NCI-H1694 treated with DMSO at 0.1 percent for 48 hours (cell line): ENCODE data around the gene LSM7.
"Not testable (repeated sequence)": the region's sequence is repeated elsewhere in the genome, so short reads cannot be mapped to it uniquely, and the experiment has no call there.

Experiments
- DNase-seq: peaks from one replicate; lab custom pipeline; 2025; lab: John Stamatoyannopoulos, UW

The LSM7 gene

GRCh38 chr19:2302319-2303210, 25.8 kb downstream of the LSM7 start:
- no peak for DNase-seq

DNA sequence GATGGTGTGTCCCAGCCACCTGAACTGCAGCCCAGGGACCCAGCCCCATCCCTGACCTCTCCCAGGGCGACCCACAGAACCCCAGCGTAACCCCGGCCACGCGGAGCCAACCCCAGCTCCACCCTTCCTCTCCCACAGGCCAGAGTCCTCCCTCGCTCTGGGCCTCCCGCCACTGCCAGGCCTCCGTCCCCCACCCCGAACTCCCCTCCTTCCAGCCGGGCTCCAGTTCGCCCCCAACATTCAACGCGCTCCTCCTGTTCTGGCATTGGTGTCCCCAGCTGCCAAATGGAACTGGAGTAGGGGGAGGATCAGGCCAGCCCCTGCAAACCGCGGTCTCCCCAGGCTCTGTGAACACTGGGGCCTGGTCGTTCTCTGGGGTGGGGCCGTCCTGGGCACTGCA, 27.9 kb downstream of the LSM7 start:
- DNase-seq, result no peak

DNA sequence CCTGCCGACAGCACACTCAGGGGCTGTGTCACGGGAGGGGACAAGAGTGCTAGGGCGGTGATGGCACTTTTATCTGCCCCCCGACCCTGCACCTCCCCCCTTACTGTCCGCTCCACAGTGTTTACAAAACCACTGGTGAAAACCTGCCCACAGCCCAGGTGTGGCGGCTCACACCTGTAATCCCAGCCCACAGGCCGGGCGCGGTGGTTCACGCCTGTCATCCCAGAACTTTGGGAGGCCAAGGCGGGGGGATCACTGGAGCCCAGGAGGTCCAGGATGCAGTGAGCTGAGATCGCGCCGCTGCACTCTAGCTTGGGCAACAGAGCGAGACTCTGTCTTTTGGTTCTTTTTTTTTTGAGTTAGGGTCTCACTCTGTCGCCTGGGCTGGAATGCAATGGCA, 32.2 kb downstream of the LSM7 start:
- DNase-seq, result no peak

GRCh38 chr19:2294687-2295335, 33.6 kb downstream of the LSM7 start:
- DNase-seq, result peak; percentile 5

- no peak for DNase-seq
Measured at GRCh38 chr19:2291185-2291751, 37.1 kb downstream of the LSM7 start.

GRCh38 chr19:2290441-2291184, 37.8 kb downstream of the LSM7 start:
- no peak for DNase-seq

GRCh38 chr19:2289714-2290435, 38.5 kb downstream of the LSM7 start:
- no peak for DNase-seq

GRCh38 chr19:2288818-2289713, 39.3 kb downstream of the LSM7 start:
- no peak for DNase-seq

DNA sequence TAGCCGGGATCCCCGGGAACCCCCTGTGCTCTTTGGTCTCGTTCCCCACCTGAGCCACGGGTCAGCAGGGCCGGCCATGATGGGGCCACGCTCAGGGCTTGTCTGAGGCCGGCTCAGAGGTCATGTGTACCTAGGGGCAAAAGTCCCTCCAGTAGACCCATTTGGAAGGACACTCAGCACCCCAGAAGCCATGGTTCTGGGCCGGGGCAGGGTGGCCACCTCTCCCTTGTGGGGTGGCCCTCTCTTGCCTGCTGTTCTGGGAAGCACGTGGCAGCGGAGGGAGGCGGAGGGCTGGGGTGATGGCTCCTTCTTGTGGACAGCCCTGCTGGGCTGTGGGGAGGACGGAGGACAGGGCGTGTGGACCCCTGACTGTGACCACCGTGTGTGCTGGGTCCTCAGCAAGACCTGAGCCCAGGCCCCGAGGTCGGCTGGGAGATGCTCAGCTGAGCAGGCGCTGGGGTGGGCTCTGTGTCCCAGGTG, 40.0 kb downstream of the LSM7 start:
- peak; percentile 81 for DNase-seq

DNA sequence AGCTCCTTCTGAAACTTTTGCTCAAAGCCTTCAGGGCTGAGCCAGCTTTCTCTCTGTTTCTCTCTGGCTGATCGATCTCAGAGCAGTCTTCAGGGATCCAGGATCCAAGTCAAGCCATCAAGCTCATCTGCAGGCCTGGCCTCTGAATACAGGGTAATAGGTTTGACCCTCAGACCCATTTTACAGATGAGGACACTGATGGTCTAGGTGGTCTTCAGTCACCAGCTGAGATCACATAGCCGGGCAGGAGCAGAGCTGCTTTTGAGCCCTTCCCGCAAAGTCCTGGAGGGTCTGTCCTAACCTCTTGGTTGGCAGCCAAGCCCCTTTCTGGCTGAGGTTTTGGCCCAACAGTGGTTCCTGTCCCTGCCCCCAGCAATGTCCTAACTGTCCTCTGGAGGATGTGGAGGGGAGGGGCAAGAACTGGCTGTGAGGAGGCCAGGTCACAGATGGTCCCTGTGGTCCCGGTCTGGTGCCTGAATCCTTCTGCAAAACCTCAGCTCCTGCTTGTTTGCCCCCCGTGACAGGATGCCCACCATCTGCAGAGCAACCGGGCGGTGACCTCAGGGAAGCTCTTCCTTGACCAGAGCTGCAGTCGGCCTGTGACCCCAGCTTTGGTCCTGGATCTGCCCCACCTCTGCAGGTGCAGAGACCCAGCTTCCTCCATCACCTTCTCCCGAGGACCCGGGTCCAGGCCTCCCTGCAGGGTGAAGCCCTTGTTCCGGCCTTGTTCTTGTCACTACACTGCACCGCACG, 40.6 kb downstream of the LSM7 start:
- no peak for DNase-seq

DNA sequence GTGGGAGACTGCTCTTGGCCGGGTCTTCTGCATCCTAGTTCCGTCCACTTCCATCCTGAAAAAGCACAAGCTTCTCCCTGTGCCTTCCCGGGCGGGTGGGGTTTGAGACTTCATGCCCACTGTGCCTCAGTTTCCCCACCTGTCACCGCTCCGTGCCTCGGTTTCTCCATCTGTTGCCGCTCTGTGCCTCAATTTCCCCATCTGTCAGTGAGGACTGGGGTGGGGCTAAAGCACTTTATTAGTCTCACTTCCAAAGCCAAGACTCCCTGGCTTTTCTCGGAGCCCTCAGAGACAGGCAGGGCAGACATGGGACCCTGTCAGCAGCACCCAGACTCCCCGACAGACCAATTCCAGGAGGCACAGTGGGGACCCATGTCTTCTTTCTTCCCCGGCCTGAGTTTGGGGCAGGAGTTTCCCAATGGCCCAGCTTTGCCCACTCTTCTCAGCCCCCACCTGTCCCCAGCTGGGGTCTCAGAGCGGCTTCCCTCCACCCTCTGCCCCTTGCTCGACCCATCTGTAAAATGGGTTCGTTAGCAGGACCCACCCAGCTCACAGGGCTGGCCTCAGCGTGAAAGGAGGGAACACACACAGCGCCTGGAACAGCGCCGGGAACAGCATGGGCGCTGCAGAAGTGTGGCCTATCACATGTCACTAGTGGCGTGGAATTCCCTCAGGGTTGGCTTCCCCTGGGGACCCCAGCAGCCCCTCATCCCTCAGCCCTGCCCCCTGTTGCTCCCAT, 41.8 kb downstream of the LSM7 start:
- no peak for DNase-seq

- no peak for DNase-seq
Measured at GRCh38 chr19:2283835-2284507, 44.4 kb downstream of the LSM7 start.

- no peak for DNase-seq
Measured at GRCh38 chr19:2282862-2283237, 45.5 kb downstream of the LSM7 start.

GRCh38 chr19:2282062-2282861, 46.1 kb downstream of the LSM7 start, which contains the start of gene PEAK3:
Gene PEAK3 (minus strand): TSS chr19:2282175. CDS start chr19:2280931, 1,244 bp downstream.
- DNase-seq, result no peak

DNA sequence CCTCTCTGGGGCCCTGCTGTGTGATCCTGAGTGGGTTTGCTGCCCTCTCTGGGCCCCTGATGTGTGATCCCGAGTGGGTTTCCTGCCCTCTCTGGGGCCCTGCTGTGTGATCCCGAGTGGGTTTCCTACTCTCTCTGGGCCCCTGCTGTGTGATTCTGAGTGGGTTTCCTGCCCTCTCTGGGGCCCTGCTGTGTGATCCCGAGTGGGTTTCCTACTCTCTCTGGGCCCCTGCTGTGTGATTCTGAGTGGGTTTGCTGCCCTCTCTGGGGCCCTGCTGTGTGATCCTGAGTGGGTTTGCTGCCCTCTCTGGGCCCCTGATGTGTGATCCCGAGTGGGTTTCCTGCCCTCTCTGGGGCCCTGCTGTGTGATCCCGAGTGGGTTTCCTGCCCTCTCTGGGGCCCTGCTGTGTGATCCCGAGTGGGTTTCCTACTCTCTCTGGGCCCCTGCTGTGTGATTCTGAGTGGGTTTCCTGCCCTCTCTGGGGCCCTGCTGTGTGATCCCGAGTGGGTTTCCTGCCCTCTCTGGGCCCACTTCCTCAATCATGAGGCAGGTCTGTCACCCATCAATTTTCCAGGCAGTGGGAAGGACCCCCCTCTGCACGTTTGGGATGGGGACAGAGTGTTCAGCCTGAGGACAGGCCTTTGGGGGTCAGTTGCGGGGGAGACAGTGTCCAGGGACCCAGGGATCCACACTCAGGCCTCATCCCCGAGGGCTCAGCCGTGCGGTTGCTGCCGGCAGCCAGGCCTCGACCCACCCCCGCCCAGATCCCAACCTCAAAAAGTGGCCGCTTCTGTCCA, 46.9 kb downstream of the LSM7 start:
- not testable (repeated sequence) for DNase-seq

DNA sequence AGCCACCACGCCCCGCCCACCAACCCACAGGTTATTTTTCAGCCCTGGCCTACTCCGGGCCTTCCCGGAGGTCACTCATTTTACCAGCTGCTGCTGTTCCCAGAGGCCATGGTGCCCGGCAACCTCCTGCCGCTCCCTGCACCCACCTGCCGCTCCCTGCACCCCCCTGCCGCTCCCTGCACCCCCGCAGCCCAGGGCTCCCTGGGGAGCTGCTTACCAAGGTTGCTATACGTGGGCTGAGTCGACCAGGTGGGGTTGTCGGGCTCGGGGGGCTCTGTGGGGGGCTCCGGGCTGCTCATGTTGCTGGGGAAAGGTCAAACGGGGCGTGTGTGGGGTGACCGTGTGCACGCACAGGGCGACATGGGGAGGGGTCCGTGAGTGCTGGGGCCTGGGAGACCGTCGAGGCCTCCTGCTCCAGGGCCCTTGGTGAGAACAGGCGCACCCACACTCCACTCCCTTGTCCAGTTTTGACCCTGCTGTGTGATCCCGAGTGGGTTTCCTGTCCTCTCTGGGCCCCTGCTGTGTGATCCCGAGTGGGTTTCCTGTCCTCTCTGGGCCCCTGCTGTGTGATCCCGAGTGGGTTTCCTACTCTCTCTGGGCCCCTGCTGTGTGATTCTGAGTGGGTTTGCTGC, 47.6 kb downstream of the LSM7 start:
- no peak for DNase-seq
